Osteoblast (primary cell): ENCODE data around the gene P3H2. TPM values are rescaled to one million over a fixed set of nuclear protein-coding genes. Genes with fewer than 3 reads are reported as not detected.
A peak's percentile ranks its signal among the peaks of the same experiment; 100 is the strongest.
"Not testable (repeated sequence)": the region's sequence is repeated elsewhere in the genome, so short reads cannot be mapped to it uniquely, and the experiment has no call there.

Experiments
- DNase-seq: peaks from one replicate; pipeline ENCODE4 v3.0.0; 2011; ENCODE audit warnings: low spot score, mixed read lengths; ENCODE audit not compliant: insufficient read length; ENCODE audit errors: missing footprints
- H2AFZ ChIP-seq: 2 replicates; pipeline ENCODE4 v1.6.0; 2011; ENCODE audit warnings: mild to moderate bottlenecking, low read length
- H3K27ac ChIP-seq: 2 replicates; pipeline ENCODE4 v1.5.1; 2011; ENCODE audit warnings: mild to moderate bottlenecking, low read depth, low read length, moderate library complexity
- H3K27me3 ChIP-seq: 2 replicates; pipeline ENCODE4 v1.6.0; 2012; ENCODE audit warnings: mild to moderate bottlenecking, control low read depth, inconsistent platforms, low read length, moderate library complexity; ENCODE audit not compliant: insufficient read depth
- H3K36me3 ChIP-seq: 2 replicates; pipeline ENCODE4 v1.5.1; 2011; ENCODE audit warnings: mild to moderate bottlenecking, low read length, control low read depth, moderate library complexity; ENCODE audit not compliant: insufficient read depth
- H3K4me1 ChIP-seq: 2 replicates; pipeline ENCODE4 v1.5.1; 2011; ENCODE audit warnings: mild to moderate bottlenecking, low read length, control low read depth, moderate library complexity; ENCODE audit not compliant: insufficient read depth
- H3K4me2 ChIP-seq: 2 replicates; pipeline ENCODE4 v1.6.0; 2011; ENCODE audit warnings: mild to moderate bottlenecking, low read length; ENCODE audit not compliant: insufficient read depth
- H3K4me3 ChIP-seq: fragments of 200-600 bp; sonication (generic); 3 replicates; pipeline ENCODE4 v1.5.1; 2012; ENCODE audit warnings: mild to moderate bottlenecking, low read length, inconsistent platforms; ENCODE audit not compliant: insufficient read depth
- H3K79me2 ChIP-seq: 2 replicates; pipeline ENCODE4 v1.6.0; 2012; ENCODE audit warnings: mild to moderate bottlenecking, low read length, control low read depth, inconsistent platforms; ENCODE audit not compliant: insufficient read depth
- H3K9me3 ChIP-seq: 2 replicates; pipeline ENCODE4 v1.5.1; 2011; ENCODE audit warnings: low read depth, low read length, control low read depth
- H4K20me1 ChIP-seq: 2 replicates; pipeline ENCODE4 v1.6.0; 2012; ENCODE audit warnings: mild to moderate bottlenecking, low read length, control low read depth; ENCODE audit not compliant: insufficient read depth
- total RNA-seq: library from RNA; depleted of rRNA; stranded (reverse); fragments of >200 nt; gene quantifications from 2 replicates; pipeline ENCODE4 v1.2.3, GENCODE V29; 2012
- TF ChIP-seq, protein P1 (sequence below): IDR thresholded peaks from 2 replicates; pipeline ENCODE4 v1.5.1; 2011; ENCODE audit warnings: mild to moderate bottlenecking, low read depth, low read length, moderate library complexity; ENCODE audit errors: extremely low read depth

P3H2 gene
- total RNA-seq, 1 donor = 13.4 TPM

- Histone ChIP-seq H3K4me2 (no peak overlapping the region), H3K27me3 (no peaks in the 10 kb centered on the region), H2AFZ (no peak overlapping the region), H3K4me1 (peaks cover 4% of the 10 kb centered on the region), H3K36me3 (peaks cover 4% of the 10 kb centered on the region), H3K9me3 (no peaks in the 10 kb centered on the region), H3K4me3 (no peak overlapping the region), H3K27ac (no peak overlapping the region), H4K20me1 (no peaks in the 10 kb centered on the region), H3K79me2 (no peaks in the 10 kb centered on the region)
- DNase-seq = no peak
- TF ChIP-seq, protein P1, sequence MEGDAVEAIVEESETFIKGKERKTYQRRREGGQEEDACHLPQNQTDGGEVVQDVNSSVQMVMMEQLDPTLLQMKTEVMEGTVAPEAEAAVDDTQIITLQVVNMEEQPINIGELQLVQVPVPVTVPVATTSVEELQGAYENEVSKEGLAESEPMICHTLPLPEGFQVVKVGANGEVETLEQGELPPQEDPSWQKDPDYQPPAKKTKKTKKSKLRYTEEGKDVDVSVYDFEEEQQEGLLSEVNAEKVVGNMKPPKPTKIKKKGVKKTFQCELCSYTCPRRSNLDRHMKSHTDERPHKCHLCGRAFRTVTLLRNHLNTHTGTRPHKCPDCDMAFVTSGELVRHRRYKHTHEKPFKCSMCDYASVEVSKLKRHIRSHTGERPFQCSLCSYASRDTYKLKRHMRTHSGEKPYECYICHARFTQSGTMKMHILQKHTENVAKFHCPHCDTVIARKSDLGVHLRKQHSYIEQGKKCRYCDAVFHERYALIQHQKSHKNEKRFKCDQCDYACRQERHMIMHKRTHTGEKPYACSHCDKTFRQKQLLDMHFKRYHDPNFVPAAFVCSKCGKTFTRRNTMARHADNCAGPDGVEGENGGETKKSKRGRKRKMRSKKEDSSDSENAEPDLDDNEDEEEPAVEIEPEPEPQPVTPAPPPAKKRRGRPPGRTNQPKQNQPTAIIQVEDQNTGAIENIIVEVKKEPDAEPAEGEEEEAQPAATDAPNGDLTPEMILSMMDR = no peak
Observed at GRCh38 chr3:189964623-189965332, 155.9 kb downstream of the P3H2 start.

DNA sequence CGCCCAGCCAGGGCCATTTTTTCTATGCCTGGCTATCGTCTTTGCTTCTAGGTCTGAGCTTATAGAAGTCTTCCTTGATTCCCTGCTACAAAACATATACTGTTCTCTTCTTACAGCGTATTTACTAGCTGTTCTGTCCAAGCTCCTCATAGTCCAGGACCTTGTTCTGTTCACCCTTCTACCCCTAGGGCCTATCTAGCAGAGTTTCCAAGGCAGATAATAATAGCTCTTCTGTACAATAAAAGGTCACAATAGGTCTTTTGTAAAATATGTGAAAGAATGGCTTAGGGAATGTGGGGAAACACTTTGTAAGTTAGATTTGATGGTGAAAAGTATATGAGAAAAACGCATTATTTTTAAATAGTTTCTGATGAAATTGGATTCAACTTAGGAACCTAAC, 158.2 kb downstream of the P3H2 start:
- no peak overlapping the region for H3K4me3 ChIP-seq
- TF ChIP-seq, protein P1 = no peak
- H3K36me3 ChIP-seq = peaks cover 4% of the 10 kb centered on the region
- no peaks in the 10 kb centered on the region for H3K79me2 ChIP-seq
- H3K9me3 ChIP-seq = no peaks in the 10 kb centered on the region
- H3K4me1 ChIP-seq = peaks cover 4% of the 10 kb centered on the region
- no peaks in the 10 kb centered on the region for H3K27me3 ChIP-seq
- H3K4me2 ChIP-seq = no peak overlapping the region
- no peak for DNase-seq
- no peak overlapping the region for H2AFZ ChIP-seq
- H3K27ac ChIP-seq = no peak overlapping the region
- no peaks in the 10 kb centered on the region for H4K20me1 ChIP-seq

GRCh38 chr3:189961522-189962161, 159.1 kb downstream of the P3H2 start:
- peaks cover 4% of the 10 kb centered on the region for H3K4me1 ChIP-seq
- H3K27ac ChIP-seq = no peak overlapping the region
- peak overlapping the region; percentile 39 for H2AFZ ChIP-seq
- no peak overlapping the region for H3K4me3 ChIP-seq
- no peaks in the 10 kb centered on the region for H3K79me2 ChIP-seq
- DNase-seq = peak; percentile 88
- H3K27me3 ChIP-seq = no peaks in the 10 kb centered on the region
- H3K36me3 ChIP-seq = peaks cover 4% of the 10 kb centered on the region
- no peaks in the 10 kb centered on the region for H3K9me3 ChIP-seq
- no peaks in the 10 kb centered on the region for H4K20me1 ChIP-seq
- peak overlapping the region; percentile 70 for H3K4me2 ChIP-seq
- TF ChIP-seq, protein P1 = peak; percentile 96

DNA sequence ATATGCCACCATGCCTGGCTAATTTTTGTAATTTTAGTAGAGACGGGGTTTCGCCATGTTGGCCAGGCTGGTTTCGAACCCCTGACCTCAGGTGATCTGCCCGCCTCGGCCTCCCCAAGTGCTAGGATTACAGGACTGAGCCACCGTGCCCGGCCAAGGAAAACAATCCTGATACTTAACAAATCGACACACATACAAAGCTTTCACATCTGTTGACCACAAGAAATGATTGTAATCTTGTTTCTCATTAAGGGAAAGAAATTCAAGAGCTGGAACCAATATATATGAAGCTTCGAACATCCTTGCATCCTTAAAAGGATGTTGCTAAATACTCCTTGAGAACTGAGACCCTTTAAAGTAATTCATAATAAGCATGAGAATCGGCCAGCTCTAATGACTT, 159.6 kb downstream of the P3H2 start:
- not testable (repeated sequence) for H3K4me3 ChIP-seq, H3K9me3 ChIP-seq, H3K27ac ChIP-seq, H4K20me1 ChIP-seq, DNase-seq, H3K36me3 ChIP-seq, H3K79me2 ChIP-seq, H3K4me1 ChIP-seq, H3K27me3 ChIP-seq
- Histone ChIP-seq H3K4me2 (peak overlapping the region; percentile 70), H2AFZ (peak overlapping the region; percentile 39)
